LoVo (cell line): Measurements from ENCODE around the gene KCNE4.
A peak's percentile ranks its signal among the peaks of the same experiment; 100 is the strongest.
"Not testable (repeated sequence)": the region's sequence is repeated elsewhere in the genome, so short reads cannot be mapped to it uniquely, and the experiment has no call there.

Experiments
- DNase-seq: peaks from one replicate; pipeline ENCODE4 v3.0.0-alpha.2; 2016; ENCODE audit warnings: low spot score

KCNE4 gene

DNA sequence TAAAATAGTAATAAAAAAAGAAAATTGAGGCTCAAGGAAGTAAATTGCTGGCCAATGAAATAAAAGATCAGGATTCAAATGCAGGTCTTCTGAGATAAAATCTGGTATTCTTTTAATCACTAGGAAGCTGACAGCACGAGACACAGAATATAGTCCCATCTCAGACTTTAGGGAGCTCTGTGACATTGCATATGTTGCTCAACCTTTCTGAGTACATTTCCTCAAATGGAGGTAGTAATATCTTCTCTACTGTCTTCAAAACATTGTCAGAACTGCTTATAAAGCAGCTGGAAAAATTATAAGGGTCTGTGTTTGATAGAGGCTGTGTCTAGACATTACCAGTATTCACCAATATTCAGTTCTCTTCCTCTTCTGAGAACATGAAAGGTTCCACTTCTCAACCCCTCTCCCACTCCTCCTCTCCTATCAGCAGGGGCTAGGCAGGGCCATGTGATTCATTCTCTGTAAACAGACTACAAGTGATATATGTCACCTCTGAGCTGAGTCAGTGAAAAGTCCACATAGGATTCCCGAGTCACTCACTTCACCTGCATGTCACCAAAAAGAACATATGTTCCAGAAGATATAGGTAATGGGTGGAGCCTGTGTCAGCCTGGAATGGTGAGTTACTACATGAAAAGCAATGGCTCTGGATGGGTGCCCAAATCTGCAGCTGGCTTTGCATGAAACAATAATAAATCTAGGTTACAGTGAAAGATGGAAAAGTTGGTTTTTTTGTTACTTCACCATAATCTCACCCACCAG is 7.1 kb downstream of the KCNE4 start:
- DNase-seq: peak; percentile 29

DNA sequence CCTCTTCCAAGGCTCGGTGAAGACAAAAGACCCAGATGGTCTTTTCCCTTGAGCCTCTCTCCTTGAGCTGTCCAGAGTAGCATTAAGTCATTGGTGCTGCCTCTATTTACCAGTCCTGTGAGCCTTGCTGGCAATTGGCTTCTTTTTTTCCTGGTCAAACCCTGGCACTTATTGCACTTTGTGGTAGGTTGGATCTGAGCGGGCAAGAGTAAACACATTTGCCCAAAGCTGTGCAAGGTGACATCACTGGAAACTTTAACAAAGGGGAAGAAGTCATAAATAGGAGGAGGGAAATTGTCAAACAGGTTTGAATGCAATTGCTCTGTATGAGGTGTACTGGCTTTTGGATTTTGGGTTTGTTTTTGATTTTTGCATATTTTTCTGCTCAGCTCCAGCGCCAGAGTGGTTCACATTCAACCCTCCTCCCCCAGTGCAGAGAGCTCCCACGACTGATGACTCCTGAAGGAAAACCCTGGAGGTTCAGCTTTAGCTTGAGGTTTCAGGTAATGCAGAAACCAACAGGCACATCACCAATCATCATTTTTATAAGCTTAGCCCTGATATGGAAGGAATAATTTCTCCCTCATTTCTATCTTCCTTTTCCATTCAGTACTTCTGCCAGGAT is 8.3 kb downstream of the KCNE4 start:
- no peak for DNase-seq

DNA sequence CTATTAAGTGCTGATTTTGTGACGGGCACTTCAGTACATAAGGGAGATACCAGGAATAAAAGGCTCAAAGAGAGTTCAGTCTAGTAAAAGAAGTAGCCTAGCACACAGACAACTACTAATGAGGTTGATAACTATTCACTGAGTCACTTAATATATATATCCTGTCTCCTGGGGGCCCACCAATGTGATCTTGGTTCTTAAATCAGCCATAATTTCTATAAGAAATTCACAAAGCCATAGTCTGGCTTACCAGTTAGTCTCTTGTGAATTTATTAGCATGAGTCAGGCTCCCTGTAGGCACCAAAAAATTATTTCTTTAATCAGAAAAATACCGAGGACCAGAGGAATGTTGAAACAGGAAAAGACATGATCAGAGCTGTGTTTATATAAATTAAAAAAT is 10.4 kb downstream of the KCNE4 start:
- DNase-seq: no peak

DNA sequence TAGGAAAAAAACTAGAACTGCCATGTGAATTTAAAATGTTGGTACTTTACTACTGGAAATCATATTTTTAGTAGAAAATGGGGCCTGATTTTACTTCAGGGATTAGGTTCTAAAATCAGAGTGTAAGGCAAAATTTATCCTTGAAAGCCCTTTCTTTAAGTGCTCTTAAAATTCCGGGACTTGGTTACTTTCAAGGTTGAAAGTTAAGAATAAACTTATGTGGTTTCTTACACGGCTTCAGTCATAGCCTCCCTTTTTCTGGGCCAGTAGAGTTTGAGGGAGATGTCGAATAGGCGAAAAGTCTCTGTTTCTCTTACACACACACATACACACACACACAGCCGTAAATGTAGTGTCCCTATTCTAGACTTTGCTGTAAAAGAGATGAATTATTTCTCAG is 13.1 kb downstream of the KCNE4 start:
- no peak for DNase-seq

DNA sequence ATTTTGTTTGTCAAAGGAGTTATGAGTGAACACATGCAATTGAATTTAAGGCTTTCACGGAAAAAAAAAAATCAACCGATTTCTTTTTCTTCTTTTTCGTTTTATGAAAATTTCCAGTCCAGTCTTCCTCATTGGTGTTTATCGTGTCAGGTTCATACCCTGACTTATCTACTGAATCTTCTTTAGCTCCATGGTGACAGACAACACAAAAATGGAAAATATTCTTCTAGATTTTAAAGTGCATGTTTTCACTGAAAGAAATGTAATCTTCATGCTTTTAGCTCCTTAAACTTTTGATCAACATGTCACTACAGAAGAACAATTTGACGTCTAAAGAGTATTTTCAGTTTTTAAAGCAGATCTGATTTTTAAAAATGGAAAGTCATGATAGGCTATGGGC is 14.7 kb downstream of the KCNE4 start:
- no peak for DNase-seq

GRCh38 chr2:223068071-223068470 is 16.1 kb downstream of the KCNE4 start:
- DNase-seq: no peak

DNA sequence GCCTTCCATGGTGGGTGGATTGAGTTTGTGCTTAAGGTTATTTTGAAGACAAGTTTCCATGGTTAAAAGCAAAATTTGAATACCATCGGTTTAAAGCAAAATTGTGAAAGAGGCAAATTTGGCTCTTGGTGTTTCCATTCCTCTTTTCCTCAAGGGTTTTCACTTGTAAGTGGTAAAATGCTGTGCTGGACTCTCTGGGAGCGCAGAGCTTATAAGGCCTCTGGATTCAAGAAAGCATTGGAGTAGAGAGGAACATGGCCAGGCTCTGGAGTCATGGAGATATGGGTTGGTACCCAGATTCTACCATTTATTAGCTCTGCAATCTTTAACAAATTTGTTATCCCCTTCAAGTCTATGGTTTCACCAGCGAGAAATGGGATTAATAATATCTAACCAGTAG is 17.5 kb downstream of the KCNE4 start:
- no peak for DNase-seq

DNA sequence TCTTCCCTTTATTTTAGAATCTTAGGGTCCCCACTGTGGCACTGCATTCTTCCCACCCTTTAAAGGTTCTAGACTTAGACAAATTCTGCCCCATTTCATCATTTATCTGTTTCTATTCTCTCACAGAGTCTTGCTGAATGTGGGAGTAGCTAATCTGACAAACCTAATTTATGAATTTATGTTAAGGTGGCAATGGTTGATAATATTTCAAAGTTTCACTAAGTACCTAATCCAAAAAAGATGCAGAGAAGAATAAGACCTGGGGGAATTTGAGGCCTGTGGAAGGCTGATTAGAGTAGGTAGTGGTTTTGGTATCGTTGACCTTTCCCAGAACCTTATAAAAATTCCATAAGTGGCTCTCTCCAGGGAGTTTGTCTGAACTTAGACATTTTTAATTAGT is 18.0 kb downstream of the KCNE4 start:
- no peak for DNase-seq

DNA sequence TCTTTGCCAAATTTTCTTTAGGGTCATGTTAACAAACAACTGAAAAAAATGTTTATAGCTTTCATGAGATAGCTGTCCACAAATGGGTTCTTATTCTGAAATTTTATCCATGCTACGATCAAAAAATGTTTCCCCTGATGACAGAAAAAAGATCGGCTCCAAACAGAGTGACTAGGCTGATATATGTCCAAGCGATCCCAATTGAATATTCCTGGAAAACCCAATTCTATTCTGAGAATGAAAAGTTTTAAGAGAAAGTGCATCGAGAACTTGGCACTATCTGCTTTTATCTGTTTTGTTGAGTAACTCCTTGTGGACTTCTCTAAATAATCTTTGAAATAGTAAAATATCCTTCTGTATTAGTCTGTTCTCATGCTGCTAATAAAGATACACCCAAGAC is 19.1 kb downstream of the KCNE4 start:
- DNase-seq: no peak

DNA sequence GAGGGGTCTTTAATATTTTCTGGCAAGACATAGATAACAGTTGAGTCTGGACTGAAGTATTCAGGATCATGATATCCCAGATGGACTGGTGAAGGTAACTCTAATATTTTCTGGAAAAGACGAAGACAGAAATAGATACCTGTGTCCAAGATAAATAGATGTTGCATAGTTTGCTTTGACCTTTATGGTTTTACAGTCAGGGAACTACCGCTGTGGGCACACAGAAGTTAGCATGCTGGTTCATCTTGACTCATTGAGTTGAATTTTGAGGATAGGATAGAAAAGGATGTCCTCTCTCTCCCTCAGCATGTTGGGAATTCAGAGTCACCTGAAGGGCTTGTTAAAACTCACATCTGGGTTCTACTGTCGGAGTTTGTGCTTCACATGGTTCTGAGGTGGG is 20.8 kb downstream of the KCNE4 start:
- no peak for DNase-seq

- DNase-seq: no peak
Observed at GRCh38 chr2:223075301-223076270, 23.6 kb downstream of the KCNE4 start.

GRCh38 chr2:223076573-223076972 is 24.6 kb downstream of the KCNE4 start:
- DNase-seq: peak; percentile 43

DNA sequence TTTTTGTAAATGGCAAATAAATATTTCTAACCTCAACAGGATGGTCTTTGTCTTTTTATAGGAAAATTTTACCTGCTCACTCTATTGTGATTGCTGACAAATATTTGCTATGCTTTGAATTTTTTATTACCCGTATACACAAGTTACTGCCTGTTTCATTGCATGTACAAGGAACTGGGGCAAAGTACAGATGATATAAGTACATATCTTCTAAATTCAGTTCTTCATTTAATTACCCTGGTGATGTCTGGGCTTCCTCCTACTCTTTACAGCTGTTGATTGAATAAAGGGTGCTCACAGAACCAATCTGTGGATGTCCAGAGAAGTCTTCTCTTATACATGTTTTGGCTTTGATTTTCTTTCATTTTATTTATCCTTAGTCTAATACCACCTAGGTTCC is 26.5 kb downstream of the KCNE4 start:
- no peak for DNase-seq

- no peak for DNase-seq
Observed at GRCh38 chr2:223079378-223079777, 27.4 kb downstream of the KCNE4 start.

DNA sequence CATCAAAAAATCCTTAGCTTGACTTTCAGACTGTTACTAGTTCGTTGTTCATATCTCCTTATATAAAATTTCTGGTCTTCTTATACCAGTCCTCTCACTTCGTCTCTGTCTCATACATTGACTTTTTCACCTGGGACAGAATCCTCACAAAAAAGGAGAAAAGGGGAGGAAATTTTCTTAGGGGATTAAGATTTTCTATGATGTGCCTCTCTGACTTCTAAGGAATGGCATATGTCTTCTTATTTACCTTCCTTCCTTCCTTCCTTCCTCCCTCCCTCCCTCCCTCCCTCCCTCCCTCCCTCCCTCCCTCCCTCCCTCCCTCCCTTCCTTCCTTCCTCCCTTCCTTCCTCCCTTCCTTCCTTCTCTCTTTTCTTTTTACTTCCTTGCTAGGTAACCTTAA is 27.9 kb downstream of the KCNE4 start:
- DNase-seq: no peak

GRCh38 chr2:223080790-223081360 is 28.9 kb downstream of the KCNE4 start:
- DNase-seq: not testable (repeated sequence)

GRCh38 chr2:223081789-223082188 is 29.8 kb downstream of the KCNE4 start:
- DNase-seq: no peak

DNA sequence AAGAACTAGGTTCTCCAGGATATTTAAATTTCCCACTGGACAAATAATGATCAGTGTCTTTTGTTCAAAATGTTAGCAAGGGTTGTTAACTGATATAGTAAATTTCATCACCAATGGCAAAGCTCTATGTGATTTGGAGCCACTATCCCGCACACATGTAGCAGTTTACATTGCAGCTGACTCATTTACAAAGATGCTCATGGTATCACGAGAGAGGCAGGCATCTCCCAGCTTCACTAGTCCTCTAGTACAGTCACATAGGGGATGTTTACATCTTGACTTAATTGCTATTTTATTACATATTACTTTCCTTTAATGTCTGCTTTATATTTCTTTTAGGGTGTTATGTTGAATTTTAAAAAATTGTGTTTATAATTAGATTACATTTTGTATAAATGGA is 30.7 kb downstream of the KCNE4 start:
- DNase-seq: no peak

- no peak for DNase-seq
Observed at GRCh38 chr2:223083402-223084070, 31.5 kb downstream of the KCNE4 start.

DNA sequence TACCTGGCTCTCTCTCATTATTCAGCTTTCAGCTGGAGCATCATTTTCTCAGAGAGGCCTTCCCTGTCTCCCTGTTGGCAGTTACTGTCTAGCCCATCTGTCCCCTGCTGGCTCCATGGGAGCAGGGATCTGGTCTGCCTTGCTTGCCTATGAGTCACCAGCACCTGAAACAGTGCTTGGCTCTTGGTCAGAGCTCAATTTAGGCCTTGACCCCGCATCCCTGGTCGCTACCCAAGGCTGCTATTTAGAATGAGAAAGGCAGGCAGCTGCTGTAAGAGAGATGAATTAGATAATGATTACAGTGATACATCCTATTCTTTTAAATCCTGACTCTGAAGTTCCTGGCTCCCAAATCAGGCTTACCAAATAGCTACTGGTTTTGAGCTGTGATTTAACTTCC is 32.9 kb downstream of the KCNE4 start:
- no peak for DNase-seq

GRCh38 chr2:223086370-223086981 is 34.5 kb downstream of the KCNE4 start:
- DNase-seq: no peak
